ENCODE results near the gene A1CF.
"Not testable (repeated sequence)": the region's sequence is repeated elsewhere in the genome, so short reads cannot be mapped to it uniquely, and the experiment has no call there.

Gene A1CF

GRCh38 chr10:50908366-50908765 is 22.9 kb upstream of the A1CF start:
- Histone ChIP-seq H3K9me3 (ENCODE audit: control insufficient read depth, low read length) (no peaks in the 10 kb centered on the region), H3K36me3 (ENCODE audit: control insufficient read depth, insufficient read depth, low read length) (no peaks in the 10 kb centered on the region), H3K27ac (ENCODE audit: low read depth, low read length, severe bottlenecking) (no peak overlapping the region), H3K4me1 (ENCODE audit: control insufficient read depth, insufficient read depth, low read length, poor library complexity, severe bottlenecking) (no peaks in the 10 kb centered on the region), H3K4me3 (ENCODE audit: extremely low read depth, insufficient read depth, low read length, poor library complexity, severe bottlenecking) (no peak overlapping the region)
- 81 to 86% methylated on average over 2 to 4 of the region's 4 CpGs for WGBS, 2 experiments (ENCODE audit: insufficient coverage in 2 of 2)

- H3K4me3 ChIP-seq (ENCODE audit: extremely low read depth, insufficient read depth, low read length, poor library complexity, severe bottlenecking); H3K4me1 ChIP-seq (ENCODE audit: control insufficient read depth, insufficient read depth, low read length, poor library complexity, severe bottlenecking); H3K27ac ChIP-seq (ENCODE audit: low read depth, low read length, severe bottlenecking); H3K9me3 ChIP-seq (ENCODE audit: control insufficient read depth, low read length); H3K36me3 ChIP-seq (ENCODE audit: control insufficient read depth, insufficient read depth, low read length): not testable (repeated sequence)
- 78 to 90% methylated on average over 6 to 10 of the region's 15 CpGs for WGBS, 2 experiments (ENCODE audit: insufficient coverage in 2 of 2)
Measured at GRCh38 chr10:50905797-50906196, 20.4 kb upstream of the A1CF start.

GRCh38 chr10:50896721-50897120 is 11.3 kb upstream of the A1CF start:
- Histone ChIP-seq H3K36me3 (ENCODE audit: control insufficient read depth, insufficient read depth, low read length) (no peaks in the 10 kb centered on the region), H3K4me3 (ENCODE audit: extremely low read depth, insufficient read depth, low read length, poor library complexity, severe bottlenecking) (no peak overlapping the region), H3K9me3 (ENCODE audit: control insufficient read depth, low read length) (no peaks in the 10 kb centered on the region), H3K4me1 (ENCODE audit: control insufficient read depth, insufficient read depth, low read length, poor library complexity, severe bottlenecking) (no peaks in the 10 kb centered on the region), H3K27ac (ENCODE audit: low read depth, low read length, severe bottlenecking) (no peak overlapping the region)

GRCh38 chr10:50894312-50894711 is 8.9 kb upstream of the A1CF start:
- Histone ChIP-seq H3K4me1 (ENCODE audit: control insufficient read depth, insufficient read depth, low read length, poor library complexity, severe bottlenecking) (no peaks in the 10 kb centered on the region), H3K36me3 (ENCODE audit: control insufficient read depth, insufficient read depth, low read length) (no peaks in the 10 kb centered on the region), H3K9me3 (ENCODE audit: control insufficient read depth, low read length) (no peaks in the 10 kb centered on the region), H3K4me3 (ENCODE audit: extremely low read depth, insufficient read depth, low read length, poor library complexity, severe bottlenecking) (no peak overlapping the region), H3K27ac (ENCODE audit: low read depth, low read length, severe bottlenecking) (no peak overlapping the region)

- H3K4me1 ChIP-seq (ENCODE audit: control insufficient read depth, insufficient read depth, low read length, poor library complexity, severe bottlenecking) = no peaks in the 10 kb centered on the region
- WGBS, 2 experiments (ENCODE audit: insufficient coverage in 2 of 2) = no CpG with 5 or more reads among the region's 2 CpGs
Measured at GRCh38 chr10:50892467-50892866, 7.0 kb upstream of the A1CF start.

GRCh38 chr10:50884302-50884701 is 1.1 kb downstream of the A1CF start:
- H3K4me3 ChIP-seq (ENCODE audit: extremely low read depth, insufficient read depth, low read length, poor library complexity, severe bottlenecking) = no peak overlapping the region

More at GRCh38 chr10:50892467-50892866, 7.0 kb upstream of the A1CF start:
- Histone ChIP-seq H3K9me3 (ENCODE audit: control insufficient read depth, low read length) (no peaks in the 10 kb centered on the region), H3K27ac (ENCODE audit: low read depth, low read length, severe bottlenecking) (no peak overlapping the region), H3K36me3 (ENCODE audit: control insufficient read depth, insufficient read depth, low read length) (no peaks in the 10 kb centered on the region), H3K4me3 (ENCODE audit: extremely low read depth, insufficient read depth, low read length, poor library complexity, severe bottlenecking) (no peak overlapping the region)

GRCh38 chr10:50883629-50884028 is 1.8 kb downstream of the A1CF start:
- H3K4me3 ChIP-seq (ENCODE audit: extremely low read depth, insufficient read depth, low read length, poor library complexity, severe bottlenecking) = no peak overlapping the region
- H3K4me1 ChIP-seq (ENCODE audit: control insufficient read depth, insufficient read depth, low read length, poor library complexity, severe bottlenecking) = no peaks in the 10 kb centered on the region
- H3K27ac ChIP-seq (ENCODE audit: low read depth, low read length, severe bottlenecking) = no peak overlapping the region
- no peaks in the 10 kb centered on the region for H3K36me3 ChIP-seq (ENCODE audit: control insufficient read depth, insufficient read depth, low read length)
- no peaks in the 10 kb centered on the region for H3K9me3 ChIP-seq (ENCODE audit: control insufficient read depth, low read length)
- 40 to 77% methylated on average over 1 to 5 of the region's 5 CpGs for WGBS, 2 experiments (ENCODE audit: insufficient coverage in 2 of 2)

More at GRCh38 chr10:50884302-50884701, 1.1 kb downstream of the A1CF start:
- Histone ChIP-seq H3K36me3 (ENCODE audit: control insufficient read depth, insufficient read depth, low read length) (no peaks in the 10 kb centered on the region), H3K9me3 (ENCODE audit: control insufficient read depth, low read length) (no peaks in the 10 kb centered on the region), H3K4me1 (ENCODE audit: control insufficient read depth, insufficient read depth, low read length, poor library complexity, severe bottlenecking) (no peaks in the 10 kb centered on the region), H3K27ac (ENCODE audit: low read depth, low read length, severe bottlenecking) (no peak overlapping the region)
- WGBS, 2 experiments (ENCODE audit: insufficient coverage in 2 of 2) = 60 to 83% methylated on average over 1 of the region's 3 CpGs

- 80 to 100% methylated on average over 1 of the region's 2 CpGs for WGBS, 2 experiments (ENCODE audit: insufficient coverage in 2 of 2)
- Histone ChIP-seq H3K36me3 (ENCODE audit: control insufficient read depth, insufficient read depth, low read length) (no peaks in the 10 kb centered on the region), H3K4me3 (ENCODE audit: extremely low read depth, insufficient read depth, low read length, poor library complexity, severe bottlenecking) (no peak overlapping the region), H3K27ac (ENCODE audit: low read depth, low read length, severe bottlenecking) (no peak overlapping the region), H3K4me1 (ENCODE audit: control insufficient read depth, insufficient read depth, low read length, poor library complexity, severe bottlenecking) (no peaks in the 10 kb centered on the region), H3K9me3 (ENCODE audit: control insufficient read depth, low read length) (no peaks in the 10 kb centered on the region)
Measured at GRCh38 chr10:50882540-50882983, 2.9 kb downstream of the A1CF start.

- not testable (repeated sequence) for H3K4me1 ChIP-seq (ENCODE audit: control insufficient read depth, insufficient read depth, low read length, poor library complexity, severe bottlenecking); H3K36me3 ChIP-seq (ENCODE audit: control insufficient read depth, insufficient read depth, low read length); H3K4me3 ChIP-seq (ENCODE audit: extremely low read depth, insufficient read depth, low read length, poor library complexity, severe bottlenecking); H3K9me3 ChIP-seq (ENCODE audit: control insufficient read depth, low read length); H3K27ac ChIP-seq (ENCODE audit: low read depth, low read length, severe bottlenecking)
- 87 to 90% methylated on average over 2 to 7 of the region's 10 CpGs for WGBS, 2 experiments (ENCODE audit: insufficient coverage in 2 of 2)
Measured at GRCh38 chr10:50881046-50881445, 4.4 kb downstream of the A1CF start.

- Histone ChIP-seq H3K36me3 (ENCODE audit: control insufficient read depth, insufficient read depth, low read length) (no peaks in the 10 kb centered on the region), H3K9me3 (ENCODE audit: control insufficient read depth, low read length) (no peaks in the 10 kb centered on the region), H3K4me1 (ENCODE audit: control insufficient read depth, insufficient read depth, low read length, poor library complexity, severe bottlenecking) (no peaks in the 10 kb centered on the region), H3K27ac (ENCODE audit: low read depth, low read length, severe bottlenecking) (no peak overlapping the region), H3K4me3 (ENCODE audit: extremely low read depth, insufficient read depth, low read length, poor library complexity, severe bottlenecking) (no peak overlapping the region)
- 89 to 93% methylated on average over 2 of the region's 2 CpGs for WGBS, 2 experiments (ENCODE audit: insufficient coverage in 2 of 2)
Measured at GRCh38 chr10:50876429-50876828, 9.0 kb downstream of the A1CF start.

GRCh38 chr10:50874723-50875122 is 10.7 kb downstream of the A1CF start:
- Histone ChIP-seq H3K4me3 (ENCODE audit: extremely low read depth, insufficient read depth, low read length, poor library complexity, severe bottlenecking) (no peak overlapping the region), H3K27ac (ENCODE audit: low read depth, low read length, severe bottlenecking) (no peak overlapping the region), H3K4me1 (ENCODE audit: control insufficient read depth, insufficient read depth, low read length, poor library complexity, severe bottlenecking) (no peaks in the 10 kb centered on the region), H3K36me3 (ENCODE audit: control insufficient read depth, insufficient read depth, low read length) (no peaks in the 10 kb centered on the region), H3K9me3 (ENCODE audit: control insufficient read depth, low read length) (no peaks in the 10 kb centered on the region)
- 80 to 94% methylated on average over 1 to 2 of the region's 5 CpGs for WGBS, 2 experiments (ENCODE audit: insufficient coverage in 2 of 2)

- Histone ChIP-seq H3K36me3 (ENCODE audit: control insufficient read depth, insufficient read depth, low read length) (no peaks in the 10 kb centered on the region), H3K4me3 (ENCODE audit: extremely low read depth, insufficient read depth, low read length, poor library complexity, severe bottlenecking) (no peak overlapping the region), H3K9me3 (ENCODE audit: control insufficient read depth, low read length) (no peaks in the 10 kb centered on the region), H3K4me1 (ENCODE audit: control insufficient read depth, insufficient read depth, low read length, poor library complexity, severe bottlenecking) (no peaks in the 10 kb centered on the region), H3K27ac (ENCODE audit: low read depth, low read length, severe bottlenecking) (no peak overlapping the region)
- 78 to 82% methylated on average over 2 of the region's 2 CpGs for WGBS, 2 experiments (ENCODE audit: insufficient coverage in 2 of 2)
Measured at GRCh38 chr10:50866317-50866716, 19.1 kb downstream of the A1CF start.

Data from mesodermal cell (in vitro differentiated cells).